Measurements from ENCODE around the gene CHI3L2. TPM values are rescaled to one million over a fixed set of nuclear protein-coding genes. Genes with fewer than 3 reads are reported as not detected.

Gene CHI3L2
- total RNA-seq, 1 donor from 2014 or later = 19.6 TPM

DNA sequence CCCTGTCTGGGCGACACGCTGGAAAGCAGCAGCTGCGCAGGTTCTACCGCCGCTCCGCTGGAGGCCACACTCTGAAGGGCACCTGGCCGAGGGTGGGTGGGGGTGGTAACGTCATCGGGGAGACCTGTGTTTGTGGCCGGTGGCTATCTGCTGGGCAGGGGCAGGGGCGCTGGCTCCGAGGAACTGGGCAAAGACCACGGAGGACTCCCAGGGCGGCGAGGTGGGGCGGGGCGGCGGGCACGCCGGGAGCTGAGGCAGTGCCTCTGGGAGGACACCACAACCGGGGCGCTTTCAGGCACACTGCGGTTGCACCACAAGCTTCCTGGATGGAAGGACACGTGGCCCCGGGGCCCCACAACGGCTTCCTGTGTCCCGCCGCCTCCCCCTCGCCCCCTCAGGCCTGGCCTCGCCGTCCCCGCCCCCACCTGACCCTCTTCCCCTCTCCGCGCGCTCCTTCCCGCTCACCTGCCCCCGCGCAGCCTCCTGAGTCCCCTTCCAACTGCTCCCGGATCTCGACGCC, 23.8 kb upstream of the CHI3L2 start:
- Mint-ChIP-seq H3K4me3 (peak overlapping the region; percentile 89), H3K9me3 (no peaks in the 10 kb centered on the region), H3K27ac (peak overlapping the region; percentile 93), H3K27me3 (no peaks in the 10 kb centered on the region), H3K4me1 (peaks cover 85% of the 10 kb centered on the region), H3K36me3 (ENCODE audit: low read depth) (peaks cover 16% of the 10 kb centered on the region)
- intact Hi-C loops (cut with micrococcal nuclease) = loop anchor here (1.0 to 5.0 kb wide), 9 partner anchors 10 to 554 kb away; partner anchors contain the start of genes CEPT1, DDX20 and DRAM2
- TF ChIP-seq, protein P1, sequence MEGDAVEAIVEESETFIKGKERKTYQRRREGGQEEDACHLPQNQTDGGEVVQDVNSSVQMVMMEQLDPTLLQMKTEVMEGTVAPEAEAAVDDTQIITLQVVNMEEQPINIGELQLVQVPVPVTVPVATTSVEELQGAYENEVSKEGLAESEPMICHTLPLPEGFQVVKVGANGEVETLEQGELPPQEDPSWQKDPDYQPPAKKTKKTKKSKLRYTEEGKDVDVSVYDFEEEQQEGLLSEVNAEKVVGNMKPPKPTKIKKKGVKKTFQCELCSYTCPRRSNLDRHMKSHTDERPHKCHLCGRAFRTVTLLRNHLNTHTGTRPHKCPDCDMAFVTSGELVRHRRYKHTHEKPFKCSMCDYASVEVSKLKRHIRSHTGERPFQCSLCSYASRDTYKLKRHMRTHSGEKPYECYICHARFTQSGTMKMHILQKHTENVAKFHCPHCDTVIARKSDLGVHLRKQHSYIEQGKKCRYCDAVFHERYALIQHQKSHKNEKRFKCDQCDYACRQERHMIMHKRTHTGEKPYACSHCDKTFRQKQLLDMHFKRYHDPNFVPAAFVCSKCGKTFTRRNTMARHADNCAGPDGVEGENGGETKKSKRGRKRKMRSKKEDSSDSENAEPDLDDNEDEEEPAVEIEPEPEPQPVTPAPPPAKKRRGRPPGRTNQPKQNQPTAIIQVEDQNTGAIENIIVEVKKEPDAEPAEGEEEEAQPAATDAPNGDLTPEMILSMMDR (IDR thresholded peaks at IDR 0.05) = no peak
- CTCF ChIA-PET = interaction anchor here (0.5 to 2.4 kb wide), 6 partner anchors 11 to 189 kb away, joined by 3 to 14 read pairs (median 6); no protein-coding TSS in a partner anchor
- ATAC-seq (ENCODE audit: low read depth) (peak; percentile 59), DNase-seq (peak; percentile 80)
- POLR2A ChIA-PET = interaction anchor here (0.5 to 7.2 kb wide), 28 partner anchors 8 to 397 kb away, joined by 3 to 258 read pairs (median 4); partner anchors contain the start of genes CD53, CEPT1, CHI3L2 and DRAM2

- intact Hi-C loops (cut with micrococcal nuclease) = loop anchor here (1.0 to 5.0 kb wide), 5 partner anchors 12 to 553 kb away; partner anchors contain the start of gene DDX20
- peaks cover 14% of the 10 kb centered on the region for H3K36me3 Mint-ChIP-seq (ENCODE audit: low read depth)
- POLR2A ChIA-PET = interaction anchor here (0.7 to 7.2 kb wide), 25 partner anchors 8 to 396 kb away, joined by 3 to 258 read pairs (median 4); partner anchors contain the start of genes CD53, CEPT1, CHI3L2 and DRAM2
Measured at GRCh38 chr1:111204201-111204982, 23.1 kb upstream of the CHI3L2 start.

GRCh38 chr1:111204983-111205713, 22.4 kb upstream of the CHI3L2 start:
- H3K36me3 Mint-ChIP-seq (ENCODE audit: low read depth) = peaks cover 11% of the 10 kb centered on the region
- no peak for DNase-seq
- no peaks in the 10 kb centered on the region for H3K9me3 Mint-ChIP-seq
- H3K4me1 Mint-ChIP-seq = peaks cover 71% of the 10 kb centered on the region
- no peak for ATAC-seq (ENCODE audit: low read depth)
- TF ChIP-seq, protein P1 (IDR thresholded peaks at IDR 0.05) = no peak
- no peaks in the 10 kb centered on the region for H3K27me3 Mint-ChIP-seq
- ChIA-PET CTCF (interaction anchor here (2.0 kb wide), 1 partner anchor 16 kb away, joined by 14 read pairs; no protein-coding TSS in a partner anchor), POLR2A (interaction anchor here (1.6 to 7.2 kb wide), 2 partner anchors 13 to 18 kb away, joined by 6 to 258 read pairs; no protein-coding TSS in a partner anchor)
- H3K4me3 Mint-ChIP-seq = peak overlapping the region; percentile 89
- H3K27ac Mint-ChIP-seq = peak overlapping the region; percentile 93
- intact Hi-C loops (cut with micrococcal nuclease) = loop anchor here (1.0 to 5.0 kb wide), 5 partner anchors 11 to 552 kb away; partner anchors contain the start of gene DDX20

More at GRCh38 chr1:111204201-111204982, 23.1 kb upstream of the CHI3L2 start:
- TF ChIP-seq, protein P1 (IDR thresholded peaks at IDR 0.05) = no peak
- H3K27me3 Mint-ChIP-seq = no peaks in the 10 kb centered on the region
- H3K4me1 Mint-ChIP-seq = peaks cover 78% of the 10 kb centered on the region
- CTCF ChIA-PET = interaction anchor here (0.5 to 2.0 kb wide), 5 partner anchors 10 to 190 kb away, joined by 3 to 14 read pairs (median 4); no protein-coding TSS in a partner anchor
- H3K9me3 Mint-ChIP-seq = no peaks in the 10 kb centered on the region
- peak overlapping the region; percentile 93 for H3K27ac Mint-ChIP-seq
- DNase-seq (peak; percentile 70), ATAC-seq (ENCODE audit: low read depth) (peak; percentile 79)
- peak overlapping the region; percentile 89 for H3K4me3 Mint-ChIP-seq

DNA sequence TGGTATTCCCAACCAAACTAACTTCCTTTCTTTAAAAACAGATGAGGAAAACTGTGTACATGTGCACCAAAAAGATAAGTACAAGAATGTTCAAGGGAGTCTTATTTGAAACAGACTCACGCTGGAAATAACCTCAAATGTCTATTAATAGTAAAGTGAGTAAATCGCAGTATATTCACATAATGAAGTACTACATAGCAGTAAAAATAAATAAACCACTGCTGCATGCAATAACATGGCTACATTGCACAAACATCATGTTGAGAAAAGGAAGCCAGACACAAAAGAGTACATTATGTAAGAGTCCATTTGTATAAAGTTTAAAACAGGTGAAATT, 21.8 kb upstream of the CHI3L2 start:
- no peak for ATAC-seq (ENCODE audit: low read depth)
- peak overlapping the region; percentile 93 for H3K27ac Mint-ChIP-seq
- CTCF ChIA-PET = no interaction called here

More for the DNA sequence above, 21.8 kb upstream of the CHI3L2 start:
- DNase-seq = no peak
- Mint-ChIP-seq H3K27me3 (no peaks in the 10 kb centered on the region), H3K36me3 (ENCODE audit: low read depth) (peaks cover 7% of the 10 kb centered on the region), H3K4me1 (peaks cover 68% of the 10 kb centered on the region), H3K4me3 (peak overlapping the region; percentile 89), H3K9me3 (no peaks in the 10 kb centered on the region)
- intact Hi-C loops (cut with micrococcal nuclease) = no loop called here
- POLR2A ChIA-PET = interaction anchor here (0.8 to 7.2 kb wide), 2 partner anchors 12 to 66 kb away, joined by 3 to 258 read pairs; partner anchors contain the start of genes CEPT1 and DRAM2
- TF ChIP-seq, protein P1 (IDR thresholded peaks at IDR 0.05) = no peak

Data from activated B cell treated with CpG ODN at 0.5 μM for 24 hours (primary cell).